Measurements from ENCODE around the gene TATDN3. TPM values are rescaled to one million over a fixed set of nuclear protein-coding genes. Genes with fewer than 3 reads are reported as not detected.

TATDN3 gene
- total and polyA plus RNA-seq, 9 of the 15 experiments (the other 6 are each of a cell fraction or from before 2014, with no cell fraction given): 18.3 to 79.9 (median 28.2) TPM

DNA sequence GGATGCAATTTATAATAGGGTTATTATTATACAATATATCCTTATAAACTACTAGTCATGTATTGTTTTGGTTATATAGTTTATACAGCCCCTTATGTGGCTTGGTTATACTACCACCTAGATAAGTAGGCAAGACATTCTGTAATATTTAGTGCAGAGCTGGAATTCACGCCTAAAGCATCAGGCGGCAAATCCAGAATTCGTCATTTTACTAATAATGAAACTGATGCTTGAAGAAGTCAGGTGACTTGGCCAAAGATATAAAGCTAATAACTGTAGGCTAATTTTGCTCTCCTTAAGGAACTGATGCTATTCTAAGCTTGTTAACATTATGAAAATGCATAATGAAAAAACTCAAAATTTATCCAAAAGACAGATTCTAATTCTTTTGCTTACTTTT is 10.9 kb upstream of the TATDN3 start:
- CTCF ChIA-PET (ENCODE audit: low intra/inter-chr PET ratio): interaction anchor here (1.8 to 2.3 kb wide), 2 partner anchors 31 to 322 kb away, joined by 5 to 7 read pairs; no protein-coding TSS in a partner anchor
- no TSS peak for BruUV-seq (replicated peaks)
- WGBS (ENCODE audit: insufficient coverage, low coverage, missing lambda C conversion rate): 94% methylated on average over 3 of the region's 3 CpGs
- intact Hi-C loops (cut with micrococcal nuclease) (loop anchor here (5.0 kb wide), 1 partner anchor 323 kb away; no protein-coding TSS in a partner anchor), in situ Hi-C loops (cut with MboI) (no loop called here)
- Histone ChIP-seq H2AFZ (ENCODE audit: low read depth, low read length) (no peak overlapping the region), H3K27ac (ENCODE audit: extremely low read depth, low read depth, low read length) (no peak overlapping the region), H4K20me1 (replicated peaks; ENCODE audit: control insufficient read depth, insufficient read depth, low read length) (no peaks in the 10 kb centered on the region), H3K79me2 (ENCODE audit: control insufficient read depth, insufficient read depth, low read length) (no peaks in the 10 kb centered on the region), H3K4me2 (ENCODE audit: insufficient read depth, low read length) (no peak overlapping the region), H3K36me3 (ENCODE audit: control insufficient read depth, insufficient read depth, low read length) (peaks cover 56% of the 10 kb centered on the region), H3K9me1 (ENCODE audit: control insufficient read depth, insufficient read depth, low read length) (no peaks in the 10 kb centered on the region), H3K27me3 (ENCODE audit: control insufficient read depth in 2 of 2, insufficient read depth in 2 of 2, low read length in 2 of 2) (no peaks in the 10 kb centered on the region), H3K4me3 (no peak overlapping the region), H3K9me3 (replicated peaks; ENCODE audit: control insufficient read depth, insufficient read depth, low read depth, low read length) (no peaks in the 10 kb centered on the region), H3K9ac (ENCODE audit: insufficient read depth in 1 of 2, low read depth in 2 of 2, low read length in 2 of 2) (no peak overlapping the region), H3K4me1 (replicated peaks in 1 of 2; ENCODE audit: control insufficient read depth in 2 of 2, insufficient read depth in 2 of 2, low read length in 2 of 2) (no peaks in the 10 kb centered on the region)
- no peak for ATAC-seq
- DNase-seq (ENCODE audit: extremely low read depth in 1 of 4, low spot score in 3 of 4): no peak
- FAIRE-seq: no peak
- POLR2A ChIA-PET: interaction anchor here (0.6 to 1.1 kb wide), 2 partner anchors 13 to 19 kb away, joined by 3 read pairs; no protein-coding TSS in a partner anchor
- no peak for TF ChIP-seq ZBTB1 (CRISPR knock-in tag; IDR thresholded peaks at IDR 0.05; ENCODE audit: borderline replicate concordance, low read depth)
- no peak for TF ChIP-seq MYNN (IDR thresholded peaks at IDR 0.05)
- TF ChIP-seq MYNN (CRISPR knock-in tag; IDR thresholded peaks at IDR 0.05): no peak
- no peak for TF ChIP-seq ZNF253 (CRISPR knock-in tag; conservative IDR thresholded peaks at IDR 0.05)
- no peak for TF ChIP-seq L3MBTL2 (IDR thresholded peaks at IDR 0.05)
- TF ChIP-seq POLR3A (IDR thresholded peaks at IDR 0.05; ENCODE audit: borderline replicate concordance, extremely low read depth, insufficient read depth, insufficient read length): no peak
- no peak for TF ChIP-seq SRSF1 (IDR thresholded peaks at IDR 0.05; ENCODE audit: low read depth, low read length)
- TF ChIP-seq, protein P1, sequence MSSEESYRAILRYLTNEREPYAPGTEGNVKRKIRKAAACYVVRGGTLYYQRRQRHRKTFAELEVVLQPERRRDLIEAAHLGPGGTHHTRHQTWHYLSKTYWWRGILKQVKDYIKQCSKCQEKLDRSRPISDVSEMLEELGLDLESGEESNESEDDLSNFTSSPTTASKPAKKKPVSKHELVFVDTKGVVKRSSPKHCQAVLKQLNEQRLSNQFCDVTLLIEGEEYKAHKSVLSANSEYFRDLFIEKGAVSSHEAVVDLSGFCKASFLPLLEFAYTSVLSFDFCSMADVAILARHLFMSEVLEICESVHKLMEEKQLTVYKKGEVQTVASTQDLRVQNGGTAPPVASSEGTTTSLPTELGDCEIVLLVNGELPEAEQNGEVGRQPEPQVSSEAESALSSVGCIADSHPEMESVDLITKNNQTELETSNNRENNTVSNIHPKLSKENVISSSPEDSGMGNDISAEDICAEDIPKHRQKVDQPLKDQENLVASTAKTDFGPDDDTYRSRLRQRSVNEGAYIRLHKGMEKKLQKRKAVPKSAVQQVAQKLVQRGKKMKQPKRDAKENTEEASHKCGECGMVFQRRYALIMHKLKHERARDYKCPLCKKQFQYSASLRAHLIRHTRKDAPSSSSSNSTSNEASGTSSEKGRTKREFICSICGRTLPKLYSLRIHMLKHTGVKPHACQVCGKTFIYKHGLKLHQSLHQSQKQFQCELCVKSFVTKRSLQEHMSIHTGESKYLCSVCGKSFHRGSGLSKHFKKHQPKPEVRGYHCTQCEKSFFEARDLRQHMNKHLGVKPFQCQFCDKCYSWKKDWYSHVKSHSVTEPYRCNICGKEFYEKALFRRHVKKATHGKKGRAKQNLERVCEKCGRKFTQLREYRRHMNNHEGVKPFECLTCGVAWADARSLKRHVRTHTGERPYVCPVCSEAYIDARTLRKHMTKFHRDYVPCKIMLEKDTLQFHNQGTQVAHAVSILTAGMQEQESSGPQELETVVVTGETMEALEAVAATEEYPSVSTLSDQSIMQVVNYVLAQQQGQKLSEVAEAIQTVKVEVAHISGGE (CRISPR knock-in tag; IDR thresholded peaks at IDR 0.05): no peak
- TF ChIP-seq NR2C2 (CRISPR knock-in tag; IDR thresholded peaks at IDR 0.05): no peak
- TF ChIP-seq NR2C2 (tag; IDR thresholded peaks at IDR 0.05): no peak
- TF ChIP-seq, protein P2, sequence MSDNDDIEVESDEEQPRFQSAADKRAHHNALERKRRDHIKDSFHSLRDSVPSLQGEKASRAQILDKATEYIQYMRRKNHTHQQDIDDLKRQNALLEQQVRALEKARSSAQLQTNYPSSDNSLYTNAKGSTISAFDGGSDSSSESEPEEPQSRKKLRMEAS (CRISPR knock-in tag; IDR thresholded peaks at IDR 0.05): no peak
- TF ChIP-seq CHD1 (IDR thresholded peaks at IDR 0.05; ENCODE audit: low read length): no peak
- TF ChIP-seq ZNF696 (CRISPR knock-in tag; conservative IDR thresholded peaks at IDR 0.05): no peak
- TF ChIP-seq PHF21A (IDR thresholded peaks at IDR 0.05; ENCODE audit: borderline replicate concordance, low read depth): no peak
- no peak for TF ChIP-seq E2F3 (CRISPR knock-in tag; IDR thresholded peaks at IDR 0.05)
- TF ChIP-seq, protein P3, sequence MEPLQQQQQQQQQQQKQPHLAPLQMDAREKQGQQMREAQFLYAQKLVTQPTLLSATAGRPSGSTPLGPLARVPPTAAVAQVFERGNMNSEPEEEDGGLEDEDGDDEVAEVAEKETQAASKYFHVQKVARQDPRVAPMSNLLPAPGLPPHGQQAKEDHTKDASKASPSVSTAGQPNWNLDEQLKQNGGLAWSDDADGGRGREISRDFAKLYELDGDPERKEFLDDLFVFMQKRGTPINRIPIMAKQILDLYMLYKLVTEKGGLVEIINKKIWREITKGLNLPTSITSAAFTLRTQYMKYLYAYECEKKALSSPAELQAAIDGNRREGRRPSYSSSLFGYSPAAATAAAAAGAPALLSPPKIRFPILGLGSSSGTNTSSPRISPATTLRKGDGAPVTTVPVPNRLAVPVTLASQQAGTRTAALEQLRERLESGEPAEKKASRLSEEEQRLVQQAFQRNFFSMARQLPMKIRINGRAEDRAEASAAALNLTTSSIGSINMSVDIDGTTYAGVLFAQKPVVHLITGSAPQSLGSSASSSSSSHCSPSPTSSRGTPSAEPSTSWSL (CRISPR knock-in tag; IDR thresholded peaks at IDR 0.05; ENCODE audit: borderline replicate concordance): no peak
